ENCODE results near the gene PTPRM. TPM values are rescaled to one million over a fixed set of nuclear protein-coding genes. Genes with fewer than 3 reads are reported as not detected.

The PTPRM gene
- polyA plus RNA-seq, 1 donor from 2014 or later = 126 TPM

- Histone ChIP-seq H2AFZ (ENCODE audit: low read depth, low read length) (no peak overlapping the region), H3F3A (ENCODE audit: insufficient read depth, low read length, poor library complexity, severe bottlenecking) (no peaks in the 10 kb centered on the region), H3K4me3 (ENCODE audit: low read length) (no peak overlapping the region), H3K9me3 (ENCODE audit: low read length) (no peaks in the 10 kb centered on the region), H3K9ac (ENCODE audit: low read length) (no peak overlapping the region), H3K4me2 (ENCODE audit: low read length) (no peak overlapping the region), H3K27ac (ENCODE audit: low read length) (no peak overlapping the region), H3K9me2 (ENCODE audit: insufficient read depth, low read length) (no peaks in the 10 kb centered on the region), H4K20me1 (ENCODE audit: insufficient read depth) (no peaks in the 10 kb centered on the region), H3K79me2 (replicated peaks; ENCODE audit: insufficient read depth, low read length) (peaks cover 5% of the 10 kb centered on the region), H3K36me3 (ENCODE audit: insufficient read depth, low read length) (no peaks in the 10 kb centered on the region), H3K27me3 (ENCODE audit: insufficient read depth, low read depth, low read length) (no peaks in the 10 kb centered on the region)
- TF ChIP-seq CTCF (IDR thresholded peaks at IDR 0.05; ENCODE audit: poor library complexity, severe bottlenecking) (no peak), EZH2 (IDR thresholded peaks at IDR 0.05; ENCODE audit: borderline replicate concordance, insufficient read depth, low read length, poor library complexity, severe bottlenecking) (no peak)
These were observed 158.8 kb downstream of the PTPRM start for GRCh38 chr18:7725897-7726296.

- no peak overlapping the region for H3K9ac ChIP-seq (ENCODE audit: low read length)
- H3K4me3 ChIP-seq (ENCODE audit: low read length) = no peak overlapping the region
- no peak overlapping the region for H3K27ac ChIP-seq (ENCODE audit: low read length)
- no peak overlapping the region for H2AFZ ChIP-seq (ENCODE audit: low read depth, low read length)
- no peaks in the 10 kb centered on the region for H3K27me3 ChIP-seq (ENCODE audit: insufficient read depth, low read depth, low read length)
- no peak overlapping the region for H3K4me2 ChIP-seq (ENCODE audit: low read length)
- H3K9me3 ChIP-seq (ENCODE audit: low read length) = no peaks in the 10 kb centered on the region
- H4K20me1 ChIP-seq (ENCODE audit: insufficient read depth) = no peaks in the 10 kb centered on the region
- H3F3A ChIP-seq (ENCODE audit: insufficient read depth, low read length, poor library complexity, severe bottlenecking) = peaks cover 4% of the 10 kb centered on the region
- TF ChIP-seq POLR2AphosphoS5 (IDR thresholded peaks at IDR 0.05) (no peak), EP300 (conservative IDR thresholded peaks at IDR 0.05; ENCODE audit: poor library complexity, severe bottlenecking) (no peak), RAD21 (conservative IDR thresholded peaks at IDR 0.05) (no peak), REST (IDR thresholded peaks at IDR 0.05; ENCODE audit: borderline replicate concordance) (no peak), MXI1 (conservative IDR thresholded peaks at IDR 0.05; ENCODE audit: poor library complexity, severe bottlenecking) (no peak), CTCF (IDR thresholded peaks at IDR 0.05; ENCODE audit: poor library complexity, severe bottlenecking) (no peak), SMC3 (conservative IDR thresholded peaks at IDR 0.05; ENCODE audit: poor library complexity) (no peak)
- H3K36me3 ChIP-seq (ENCODE audit: insufficient read depth, low read length) = no peaks in the 10 kb centered on the region
- H3K79me2 ChIP-seq (replicated peaks; ENCODE audit: insufficient read depth, low read length) = peaks cover 5% of the 10 kb centered on the region
- H3K9me2 ChIP-seq (ENCODE audit: insufficient read depth, low read length) = no peaks in the 10 kb centered on the region
These were observed 159.4 kb downstream of the PTPRM start for GRCh38 chr18:7726522-7726921.
